Measurements from ENCODE around the gene MARCKSL1.

MARCKSL1 gene

DNA sequence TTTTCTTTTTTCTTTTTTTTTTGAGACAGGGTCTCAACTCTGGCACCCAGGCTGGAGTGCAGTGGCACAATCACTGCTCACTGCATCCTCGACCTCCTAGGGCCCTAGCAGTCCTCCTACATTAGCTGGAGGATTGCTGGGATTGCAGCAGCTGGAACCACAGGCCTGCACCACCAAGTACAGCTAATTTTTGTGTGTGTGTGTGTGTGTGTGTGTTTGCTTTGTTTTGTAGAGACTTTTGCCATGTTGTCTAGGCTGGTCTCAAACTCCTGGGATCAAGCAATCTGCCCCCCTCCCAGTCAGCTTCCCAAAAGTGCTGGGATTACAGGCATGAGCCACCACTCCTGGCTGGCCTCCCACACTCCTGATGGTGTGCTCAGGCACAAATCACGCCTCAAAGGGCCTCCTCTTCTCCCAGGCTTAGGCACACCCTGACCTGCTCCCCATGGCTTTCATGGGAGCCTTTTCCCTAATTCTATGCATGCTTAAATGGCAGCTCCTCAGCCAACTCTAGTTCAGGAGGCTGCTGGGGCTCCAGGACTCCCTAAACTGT, 16.9 kb upstream of the MARCKSL1 start:
- DNase-seq (ENCODE audit: low read depth): no peak

DNA sequence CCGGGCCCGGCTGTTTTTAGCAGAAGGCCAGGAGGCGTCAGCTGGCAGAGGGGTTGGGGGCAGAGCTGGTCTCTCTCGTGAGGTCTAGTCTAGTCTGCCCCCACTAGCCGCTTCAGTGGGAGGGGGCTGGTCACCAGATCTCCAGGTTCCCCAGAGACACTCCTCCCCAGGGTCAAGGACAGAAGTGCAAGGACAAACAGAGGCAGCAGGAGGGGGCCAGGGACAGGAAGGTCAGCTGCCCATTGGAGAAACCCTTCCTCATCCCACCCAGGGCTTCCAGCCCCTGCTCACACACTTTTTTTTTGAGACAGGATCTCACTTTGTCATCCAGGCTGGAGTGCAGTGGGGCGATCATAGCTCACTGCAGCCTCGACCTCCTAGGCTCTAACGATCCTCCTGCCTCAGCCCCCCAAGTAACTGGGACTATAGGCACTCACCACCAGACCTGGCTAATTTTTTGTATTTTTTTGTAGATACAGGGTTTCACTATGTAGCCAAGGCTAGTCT, 16.3 kb upstream of the MARCKSL1 start:
- DNase-seq (ENCODE audit: low read depth): no peak

DNA sequence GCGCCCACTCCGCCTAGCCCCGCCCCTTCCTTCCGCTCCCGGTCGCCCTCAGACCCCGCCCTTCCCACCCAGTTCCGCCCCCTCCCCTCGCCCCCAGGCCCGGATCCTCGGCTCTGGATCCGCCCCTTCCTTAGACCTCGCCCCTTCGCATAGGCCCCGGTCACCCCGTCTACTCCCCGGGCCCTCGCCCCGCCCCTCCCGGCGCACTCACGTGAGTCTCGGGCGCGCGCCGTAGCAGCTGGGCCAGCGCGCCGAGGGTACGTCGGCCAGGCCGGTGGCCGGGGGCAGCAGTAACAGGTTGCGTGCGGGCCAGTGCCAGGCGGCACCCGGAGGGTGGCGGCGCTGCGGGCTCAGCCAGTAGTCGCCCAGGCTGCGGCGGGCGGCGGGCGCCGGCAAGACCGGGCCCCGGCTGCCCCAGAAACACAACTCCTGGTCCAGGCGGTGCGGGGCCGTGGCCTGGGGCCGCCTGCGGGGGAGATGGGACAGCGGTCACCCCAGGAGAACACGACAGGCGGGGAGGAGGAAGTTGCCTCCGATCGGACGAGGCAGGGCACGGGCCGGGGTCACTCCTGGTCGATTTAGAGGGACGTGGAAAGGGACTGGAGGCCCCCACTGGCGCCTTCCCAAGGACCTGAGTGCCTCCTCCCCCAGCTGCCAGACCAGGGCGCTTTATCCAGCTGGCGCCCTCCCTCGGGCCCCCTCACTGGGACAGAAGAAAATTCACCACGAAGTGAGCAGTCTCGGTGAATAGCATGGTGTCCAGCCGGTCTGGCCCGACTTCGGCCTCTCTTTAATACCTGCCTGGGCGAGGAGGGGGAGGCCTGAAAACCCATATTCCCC, 15.6 kb upstream of the MARCKSL1 start:
- peak; percentile 94 for DNase-seq (ENCODE audit: low read depth)

DNA sequence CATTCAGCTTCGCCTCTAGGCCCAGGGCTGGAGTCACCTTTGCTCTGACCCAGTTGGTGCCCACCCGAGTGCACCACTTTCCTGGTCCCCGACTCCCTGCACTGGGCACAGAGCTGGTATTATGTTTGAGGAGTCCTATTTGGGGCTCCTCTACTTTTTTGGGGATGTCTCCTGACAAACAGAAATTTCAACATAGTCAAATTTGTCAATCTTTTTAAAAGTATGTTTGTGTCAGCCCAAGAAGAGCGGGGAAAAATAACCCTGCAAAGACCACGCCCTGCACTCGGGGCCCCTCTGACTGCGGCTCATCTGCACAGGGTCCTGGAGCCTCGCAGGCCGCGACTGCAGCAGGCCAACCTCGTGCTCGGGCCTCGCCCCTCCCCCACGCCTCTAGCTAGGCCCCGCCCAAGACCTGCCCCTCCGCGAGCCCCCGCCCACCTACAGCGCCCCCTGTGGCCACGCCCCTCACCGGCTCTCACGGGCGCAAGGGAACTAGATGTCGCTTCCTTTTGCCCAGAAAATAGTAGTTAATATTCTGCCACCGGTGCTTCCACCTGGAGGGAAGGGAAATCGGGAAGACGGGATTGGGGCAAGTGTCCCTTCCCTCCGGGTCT, 14.9 kb upstream of the MARCKSL1 start:
- no peak for DNase-seq (ENCODE audit: low read depth)

DNA sequence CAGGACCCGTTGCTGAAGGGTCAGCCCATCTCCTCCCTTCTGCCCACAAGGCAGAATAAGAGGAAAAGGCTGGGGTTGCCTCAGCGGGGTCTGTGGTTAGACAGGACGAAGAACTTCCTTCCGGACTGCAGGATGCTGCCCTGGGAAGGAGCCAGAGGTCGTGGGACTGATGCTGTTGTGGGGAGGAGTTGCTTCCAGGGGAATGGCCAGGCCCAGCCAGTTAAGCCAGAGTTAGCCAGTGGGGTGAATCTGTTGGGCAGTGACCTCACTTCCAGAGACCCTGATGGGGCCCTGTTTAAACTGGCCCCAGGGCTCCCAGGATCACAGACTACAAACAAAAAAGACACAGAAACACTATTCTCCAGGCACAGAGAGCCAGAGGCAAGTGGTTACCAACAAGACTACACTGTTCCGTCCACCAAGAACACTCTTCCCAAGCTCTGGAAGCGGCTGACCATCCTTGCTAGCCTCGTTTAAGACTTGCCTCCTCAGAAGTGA, 13.2 kb upstream of the MARCKSL1 start:
- DNase-seq (ENCODE audit: low read depth): peak; percentile 86

DNA sequence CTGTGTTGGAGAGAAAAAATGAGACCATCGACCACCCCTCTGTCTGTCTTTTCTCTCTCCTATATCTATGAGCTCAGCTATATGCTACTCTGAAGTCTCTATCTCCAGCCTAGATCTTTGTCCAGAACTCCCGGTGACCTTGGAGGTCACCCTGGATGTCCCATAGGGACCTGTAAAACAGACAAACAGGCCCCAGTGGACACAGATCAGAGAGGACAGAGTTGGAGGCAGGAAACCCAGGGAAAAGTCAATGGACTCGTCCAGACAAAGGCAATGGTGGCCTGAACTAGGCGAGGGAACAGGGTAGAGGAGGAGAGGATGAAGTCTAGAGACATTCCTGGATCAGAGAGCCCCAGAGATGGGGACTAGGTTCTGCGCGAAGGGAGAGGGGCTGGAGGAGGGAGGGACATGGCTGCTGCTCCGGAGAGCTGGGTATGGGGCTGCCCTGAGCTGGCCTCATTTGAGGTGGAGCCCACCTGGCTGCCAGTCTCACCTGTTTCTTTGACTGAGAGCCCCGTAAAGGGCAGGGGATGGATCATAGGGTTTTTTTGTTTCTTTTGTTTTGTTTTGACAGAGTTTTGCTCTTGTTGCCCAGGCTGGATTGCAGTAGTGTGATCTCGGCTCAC, 10.6 kb upstream of the MARCKSL1 start:
- no peak for DNase-seq (ENCODE audit: low read depth)

DNA sequence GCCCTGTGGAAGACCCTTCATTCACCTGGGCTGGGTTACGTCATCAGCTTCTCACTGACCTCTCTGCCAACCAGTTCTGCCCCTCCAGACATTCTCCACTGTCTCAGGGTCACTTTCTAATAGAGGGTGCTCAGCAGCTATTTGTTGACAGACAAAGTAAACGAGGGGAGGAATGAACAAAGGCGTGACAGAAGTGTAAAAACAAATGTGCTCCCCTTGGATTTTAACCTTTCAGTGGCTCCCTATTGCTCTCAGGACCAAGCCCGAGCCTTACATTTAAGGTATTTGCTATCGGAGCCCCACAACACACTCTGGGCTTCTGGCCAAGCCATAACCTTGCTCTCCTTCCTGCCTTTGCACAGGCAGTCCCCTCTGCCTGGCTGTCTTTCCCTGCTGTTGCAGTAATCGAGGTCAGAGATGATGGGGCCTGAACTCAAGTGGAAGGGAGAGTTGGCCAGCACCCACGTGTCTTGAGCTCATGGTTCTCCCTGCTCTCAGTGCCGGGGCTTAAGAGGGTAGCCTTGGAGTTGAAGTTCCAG, 9.3 kb upstream of the MARCKSL1 start:
- peak; percentile 15 for DNase-seq (ENCODE audit: low read depth)

DNA sequence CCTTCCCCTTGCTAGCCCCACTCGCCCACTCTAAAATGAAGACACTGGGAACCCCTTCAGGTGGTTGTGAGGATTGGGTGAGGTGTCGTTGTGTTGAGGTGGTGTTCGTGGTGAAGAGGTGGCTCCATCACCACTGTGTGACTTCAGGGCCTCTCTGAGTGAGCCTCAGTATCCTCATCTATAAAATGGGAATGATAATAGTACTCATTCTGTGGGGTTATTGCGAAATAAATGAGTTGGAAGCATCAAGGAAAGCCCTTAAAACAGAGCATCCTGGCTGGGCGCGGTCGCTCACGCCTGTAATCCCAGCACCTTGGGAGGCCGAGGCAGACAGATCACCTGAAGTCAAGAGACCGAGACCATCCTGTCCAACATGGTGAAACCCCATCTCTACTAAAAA, 6.7 kb upstream of the MARCKSL1 start:
- no peak for DNase-seq (ENCODE audit: low read depth)

DNA sequence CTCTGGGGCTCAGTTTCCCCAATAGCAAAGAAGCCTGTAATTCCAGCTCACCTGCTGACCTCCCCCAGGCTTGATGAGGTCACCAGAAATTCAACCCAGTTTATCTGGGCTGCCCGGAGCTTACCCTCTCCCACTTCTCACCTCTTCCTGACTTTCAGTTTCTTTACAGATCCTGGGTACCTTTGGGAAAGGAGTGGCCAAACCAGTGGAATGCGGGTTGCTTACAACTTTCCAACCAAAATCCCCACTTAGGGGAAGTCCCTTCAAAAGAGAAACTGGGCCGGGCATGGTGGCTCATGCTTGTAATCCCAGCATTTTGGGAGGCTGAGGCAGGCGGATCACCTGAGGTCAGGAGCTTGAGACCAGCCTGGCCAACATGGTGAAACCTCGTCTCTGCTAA, 5.9 kb upstream of the MARCKSL1 start:
- DNase-seq (ENCODE audit: low read depth): no peak

DNA sequence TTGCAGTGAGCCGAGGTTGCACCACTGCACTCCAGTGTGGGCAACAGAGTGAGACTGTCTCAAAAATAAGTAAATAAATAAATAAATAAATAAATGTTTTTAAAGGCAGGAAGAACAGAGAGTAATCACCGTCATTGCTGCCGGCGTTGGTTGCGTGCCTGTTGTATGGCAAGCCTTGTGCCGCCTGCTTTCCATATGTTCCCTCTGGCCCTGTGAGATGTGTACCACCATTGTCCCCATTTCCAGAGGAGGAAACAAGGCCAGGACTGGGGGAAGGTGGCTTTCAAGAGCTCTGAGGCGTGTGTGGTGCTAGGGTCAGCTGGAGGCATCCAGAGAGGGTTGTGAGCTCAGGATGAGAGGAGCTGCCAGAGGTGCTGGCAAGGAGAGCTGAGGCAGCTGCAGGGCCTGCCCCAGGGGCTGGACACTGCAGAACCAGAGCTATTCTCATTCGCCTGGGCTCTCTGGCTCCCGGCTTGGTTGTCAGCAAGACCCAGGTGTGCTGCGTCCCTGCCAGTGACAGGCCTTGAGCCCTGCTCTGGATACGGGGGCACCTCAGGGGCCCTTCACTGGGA, 5.2 kb upstream of the MARCKSL1 start:
- DNase-seq (ENCODE audit: low read depth): no peak

DNA sequence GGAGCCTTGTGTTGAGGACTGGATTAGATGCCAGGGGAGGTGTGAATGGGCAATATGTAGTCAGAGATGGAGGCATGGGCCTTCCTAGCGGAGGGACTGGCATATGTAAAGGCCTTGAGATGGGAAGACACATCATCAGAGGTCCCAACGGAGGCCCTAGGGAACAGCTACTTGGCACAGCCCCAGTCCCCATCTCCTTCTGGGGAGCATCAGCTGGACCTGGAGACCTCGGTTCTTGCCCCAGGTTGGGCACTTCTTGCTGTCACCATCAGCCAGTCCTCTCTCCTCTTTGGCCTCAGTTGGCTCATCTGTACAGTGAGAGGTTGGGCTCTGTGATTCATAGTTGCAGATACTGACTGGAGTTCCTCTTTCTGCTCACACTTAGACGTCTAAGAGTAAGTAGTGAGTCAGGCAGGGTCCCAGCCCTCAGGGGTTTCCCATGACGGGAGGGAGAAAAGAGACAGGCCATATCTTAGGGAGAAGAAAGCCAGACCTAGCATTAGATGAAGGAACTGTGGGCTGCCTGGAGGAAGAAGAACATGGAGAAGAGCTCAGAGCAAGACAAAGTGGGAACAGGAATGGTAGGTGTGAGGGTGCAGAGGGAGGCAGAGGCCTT, 3.4 kb upstream of the MARCKSL1 start:
- peak; percentile 77 for DNase-seq (ENCODE audit: low read depth)

DNA sequence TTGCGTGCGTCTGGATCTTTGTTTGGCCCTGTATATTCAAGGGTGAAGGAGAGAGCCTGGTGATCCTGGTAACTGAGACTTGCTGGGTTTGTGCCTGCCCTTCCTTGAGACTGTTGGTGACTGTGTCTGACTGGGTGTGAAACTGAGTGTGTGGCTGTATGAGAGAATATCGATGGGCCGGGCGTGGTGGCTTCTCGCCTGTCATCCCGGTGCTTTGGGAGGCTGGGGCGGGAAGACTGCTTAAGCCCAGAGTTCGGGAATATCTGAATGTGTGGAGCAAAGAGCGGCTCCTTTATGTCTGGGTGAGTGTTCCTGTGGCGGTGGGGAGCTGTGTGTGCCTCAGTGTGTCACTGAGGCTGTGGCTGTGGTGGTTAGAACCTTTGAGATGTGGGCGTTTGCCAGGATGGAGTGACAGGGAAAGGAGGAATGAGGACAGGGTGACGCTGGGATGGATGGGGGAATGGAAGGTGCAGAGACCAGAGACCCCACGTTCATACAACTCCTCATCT, 2.7 kb upstream of the MARCKSL1 start:
- DNase-seq (ENCODE audit: low read depth): no peak

DNA sequence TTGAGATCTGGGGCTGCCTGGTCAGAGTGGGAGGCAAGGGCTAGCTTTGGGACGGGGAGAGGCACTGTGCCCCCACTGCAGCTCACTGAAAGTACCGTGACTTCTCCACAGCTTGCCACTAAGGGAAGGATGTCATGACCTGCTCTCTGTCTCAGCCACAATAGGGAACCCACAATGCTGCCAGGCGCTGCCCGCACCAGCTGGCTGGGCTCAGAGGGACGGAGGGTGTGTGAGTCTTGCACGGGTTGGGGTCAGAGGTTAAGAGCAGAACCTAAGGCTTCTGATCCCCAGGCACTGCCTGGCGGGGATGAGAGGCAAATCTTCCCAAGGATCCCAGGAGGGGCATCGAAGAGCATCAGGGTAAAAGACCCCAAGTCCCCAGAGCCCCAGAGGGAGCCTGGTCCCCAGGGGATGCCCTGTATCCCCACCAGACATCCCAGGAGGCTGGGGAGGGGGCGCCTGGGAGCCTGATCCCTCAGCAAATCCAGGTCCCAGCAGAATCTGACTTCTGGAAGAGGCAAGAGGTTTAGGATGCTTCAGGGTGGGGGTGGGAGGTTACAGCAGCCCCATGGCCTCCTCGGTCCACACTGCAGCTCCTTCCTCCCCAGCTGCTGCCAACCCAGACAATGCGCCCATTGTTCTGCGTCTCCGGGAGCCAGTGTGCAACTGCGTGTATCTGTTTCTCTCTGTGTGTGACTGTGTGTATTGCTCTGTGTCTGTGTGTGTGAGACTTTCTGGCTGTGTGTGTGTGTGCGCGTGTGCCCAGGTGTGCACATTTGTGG, 2.0 kb upstream of the MARCKSL1 start:
- DNase-seq (ENCODE audit: low read depth): no peak

DNA sequence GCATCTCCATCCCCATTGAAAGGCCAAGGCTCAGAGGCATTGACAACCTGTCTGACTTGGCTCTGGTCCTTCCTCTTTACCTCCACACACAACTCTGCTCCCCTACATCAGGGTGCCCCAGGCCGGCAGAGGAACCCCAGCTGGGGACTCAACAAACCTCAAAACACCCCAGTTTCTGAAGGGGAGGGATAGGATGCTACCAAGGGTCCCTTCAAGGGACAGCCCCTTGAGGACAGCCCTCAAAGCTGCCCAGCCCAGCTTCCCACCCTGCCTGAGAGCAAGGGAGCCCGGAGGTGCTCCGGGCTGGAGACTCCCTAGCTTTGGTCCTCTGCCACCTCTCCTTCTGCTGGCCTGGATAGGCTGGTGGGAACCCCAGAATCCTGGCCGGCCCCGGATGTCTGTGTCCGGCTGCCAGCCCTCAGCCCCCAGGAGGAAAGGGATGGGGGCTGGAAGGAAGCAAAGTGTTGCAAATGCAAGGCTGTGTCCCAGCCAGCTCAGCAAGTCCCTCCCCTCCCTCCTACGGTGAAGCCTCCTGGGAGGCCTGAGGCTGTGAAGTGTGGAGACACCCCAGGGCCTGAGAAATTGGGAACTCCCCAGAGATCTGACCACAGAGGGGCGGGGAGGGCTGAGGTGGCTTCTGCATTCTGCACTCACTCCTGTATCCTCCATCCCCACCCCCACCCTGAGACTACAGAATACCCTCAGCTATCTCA, 1.1 kb upstream of the MARCKSL1 start:
- peak; percentile 57 for DNase-seq (ENCODE audit: low read depth)

DNA sequence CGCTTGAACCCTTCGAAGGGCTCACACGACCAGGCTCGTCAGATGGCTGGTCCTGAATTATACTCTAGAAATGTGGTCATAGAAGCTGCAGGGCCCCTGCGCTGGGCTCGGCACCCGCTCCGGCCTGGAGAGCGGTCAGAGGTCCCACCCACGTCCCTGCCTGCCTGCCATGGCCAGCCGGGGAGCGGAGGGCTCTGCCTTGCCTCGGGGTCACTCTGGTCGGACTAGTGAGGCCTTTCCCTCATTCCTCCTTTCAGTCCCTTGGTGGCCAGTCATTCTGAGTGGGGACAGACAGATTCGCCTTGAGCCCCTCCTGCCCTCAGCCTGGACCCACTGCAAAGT, 529 bp upstream of the MARCKSL1 start:
- no peak for DNase-seq (ENCODE audit: low read depth)

DNA sequence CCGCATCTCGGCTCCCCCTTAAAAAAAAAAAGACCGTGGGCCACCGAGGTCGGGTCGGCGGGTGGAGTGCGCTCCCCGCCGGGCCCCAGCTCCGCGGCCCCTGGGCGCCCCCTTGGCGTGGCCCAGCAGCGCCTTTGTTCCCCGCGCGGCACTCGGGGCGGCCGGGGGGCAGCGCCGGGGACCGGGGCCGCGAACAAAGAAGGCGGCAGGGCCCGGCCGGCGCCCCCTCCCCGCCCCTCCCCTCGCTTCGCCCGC, 571 bp downstream of the MARCKSL1 start:
- DNase-seq (ENCODE audit: low read depth): no peak

DNA sequence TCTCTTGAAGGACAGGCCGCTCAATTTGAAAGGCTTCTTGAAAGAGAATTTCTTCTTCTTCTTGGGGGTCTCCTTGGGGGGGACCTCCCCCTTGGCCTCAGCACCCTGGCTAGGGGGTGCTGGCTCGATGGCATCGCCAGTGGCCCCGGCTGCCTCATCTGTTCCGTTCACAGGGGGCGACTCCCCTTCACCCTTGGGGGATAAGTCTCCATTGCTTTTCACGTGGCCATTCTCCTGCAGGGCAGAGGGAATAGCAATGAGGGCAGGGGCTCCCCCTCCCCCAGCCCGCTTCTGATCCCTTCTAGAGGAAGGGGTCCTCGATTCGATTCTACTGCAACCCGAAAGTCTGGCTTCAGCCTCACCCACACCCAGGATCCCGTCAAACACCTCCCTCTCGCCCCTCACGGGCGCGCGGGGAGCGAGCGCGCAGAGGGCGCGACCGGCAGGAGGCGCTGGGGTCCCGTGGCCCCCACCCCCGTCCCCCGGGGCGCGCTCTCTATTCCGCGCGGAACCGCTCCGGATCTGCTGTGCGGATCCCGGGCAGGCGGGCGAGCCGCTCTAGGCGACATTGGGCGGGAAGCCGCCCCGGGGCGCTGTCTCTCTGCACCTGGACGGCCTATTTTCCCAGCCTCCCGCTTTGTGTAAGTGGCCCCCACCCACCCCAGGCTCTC, 1.0 kb downstream of the MARCKSL1 start:
- DNase-seq (ENCODE audit: low read depth): peak; percentile 57

DNA sequence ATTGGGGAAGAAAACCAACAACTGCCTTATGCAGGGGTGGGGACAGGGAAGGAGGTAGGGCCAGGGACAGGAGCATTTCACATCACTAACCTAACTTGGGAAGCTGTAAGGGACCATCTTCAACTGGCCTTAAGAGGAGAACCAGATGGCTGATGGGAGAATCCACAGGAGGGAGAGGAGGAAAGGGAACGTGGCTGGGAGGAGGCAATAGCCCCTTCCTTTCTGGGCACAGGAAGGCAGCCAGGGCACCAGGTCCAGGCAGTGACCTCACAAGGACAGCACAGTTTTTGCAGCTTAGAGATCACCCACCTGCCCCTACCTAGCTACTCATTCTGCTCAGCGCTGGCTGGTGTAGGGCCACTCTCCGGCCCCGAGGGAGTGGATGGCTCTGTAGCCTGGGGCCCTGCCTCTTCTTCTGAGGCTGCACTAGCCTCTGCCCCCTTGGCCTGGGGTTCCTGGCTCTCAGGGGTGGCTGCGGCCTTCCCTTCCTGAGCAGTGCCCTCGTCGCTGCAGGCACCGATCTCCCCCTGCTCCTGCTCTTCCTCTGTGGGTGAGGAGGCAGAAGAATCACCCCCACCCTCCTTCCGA, 1.7 kb downstream of the MARCKSL1 start:
- DNase-seq (ENCODE audit: low read depth): peak; percentile 29

DNA sequence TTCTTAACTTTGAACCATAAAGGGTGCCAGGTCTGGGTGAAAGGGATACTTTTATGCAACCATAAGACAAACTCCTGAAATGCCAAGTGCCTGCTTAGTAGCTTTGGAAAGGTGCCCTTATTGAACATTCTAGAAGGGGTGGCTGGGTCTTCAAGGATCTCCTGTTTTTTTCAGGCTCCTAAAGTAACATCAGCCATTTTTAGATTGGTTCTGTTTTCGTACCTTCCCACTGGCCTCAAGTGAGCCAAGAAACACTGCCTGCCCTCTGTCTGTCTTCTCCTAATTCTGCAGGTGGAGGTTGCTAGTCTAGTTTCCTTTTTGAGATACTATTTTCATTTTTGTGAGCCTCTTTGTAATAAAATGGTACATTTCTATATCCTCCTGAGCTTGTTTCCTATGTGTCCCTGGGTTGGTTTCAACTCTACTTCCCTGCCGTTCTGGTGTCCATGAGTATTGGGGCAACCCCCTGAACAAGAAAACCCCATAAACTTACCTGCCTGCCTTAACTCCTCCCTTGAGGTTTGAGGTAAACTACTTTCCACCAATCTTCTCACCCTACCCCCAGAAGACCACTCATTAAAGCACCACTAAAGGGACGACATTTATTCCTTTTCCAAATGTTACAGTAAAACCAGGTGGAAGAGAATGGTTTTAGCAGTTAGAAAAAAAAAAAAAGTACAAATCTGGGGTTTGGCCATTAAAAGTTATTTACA, 2.6 kb downstream of the MARCKSL1 start:
- no peak for DNase-seq (ENCODE audit: low read depth)
